ENCODE measurements around the gene PNMA8B. TPM values are rescaled to one million over a fixed set of nuclear protein-coding genes. Genes with fewer than 3 reads are reported as not detected.

PNMA8B gene
- total RNA-seq, 1 donor from 2014 or later: 0.92 TPM

GRCh38 chr19:46484656-46485055 is 11.0 kb downstream of the PNMA8B start:
- H3K4me3 ChIP-seq (ENCODE audit: low read depth, low read length): no peak overlapping the region
- DNase-seq (ENCODE audit: low read depth): no peak
- TF ChIP-seq CTCF (conservative IDR thresholded peaks at IDR 0.05; ENCODE audit: low read depth, low read length): no peak

- no peak for DNase-seq (ENCODE audit: low read depth)
- TF ChIP-seq CTCF (conservative IDR thresholded peaks at IDR 0.05; ENCODE audit: low read depth, low read length): no peak
- H3K4me3 ChIP-seq (ENCODE audit: low read depth, low read length): no peak overlapping the region
Measured at GRCh38 chr19:46482631-46483030, 13.0 kb downstream of the PNMA8B start.

- no peak overlapping the region for H3K4me3 ChIP-seq (ENCODE audit: low read depth, low read length)
- no peak for TF ChIP-seq CTCF (conservative IDR thresholded peaks at IDR 0.05; ENCODE audit: low read depth, low read length)
- DNase-seq (ENCODE audit: low read depth): no peak
Measured at GRCh38 chr19:46481947-46482346, 13.7 kb downstream of the PNMA8B start.

- no peak for DNase-seq (ENCODE audit: low read depth)
- TF ChIP-seq CTCF (conservative IDR thresholded peaks at IDR 0.05; ENCODE audit: low read depth, low read length): no peak
- H3K4me3 ChIP-seq (ENCODE audit: low read depth, low read length): no peak overlapping the region
Measured at GRCh38 chr19:46481223-46481848, 14.3 kb downstream of the PNMA8B start.

- DNase-seq (ENCODE audit: low read depth): no peak
- H3K4me3 ChIP-seq (ENCODE audit: low read depth, low read length): no peak overlapping the region
- TF ChIP-seq CTCF (conservative IDR thresholded peaks at IDR 0.05; ENCODE audit: low read depth, low read length): no peak
Measured at GRCh38 chr19:46480415-46480814, 15.3 kb downstream of the PNMA8B start.

GRCh38 chr19:46478356-46478986 is 17.2 kb downstream of the PNMA8B start:
- no peak for DNase-seq (ENCODE audit: low read depth)
- no peak overlapping the region for H3K4me3 ChIP-seq (ENCODE audit: low read depth, low read length)
- TF ChIP-seq CTCF (conservative IDR thresholded peaks at IDR 0.05; ENCODE audit: low read depth, low read length): no peak

- no peak overlapping the region for H3K4me3 ChIP-seq (ENCODE audit: low read depth, low read length)
- no peak for TF ChIP-seq CTCF (conservative IDR thresholded peaks at IDR 0.05; ENCODE audit: low read depth, low read length)
- no peak for DNase-seq (ENCODE audit: low read depth)
Measured at GRCh38 chr19:46475986-46476385, 19.7 kb downstream of the PNMA8B start.

Data from epithelial cell of proximal tubule (primary cell).